ENCODE data around the gene TAS2R3. TPM values are rescaled to one million over a fixed set of nuclear protein-coding genes. Genes with fewer than 3 reads are reported as not detected.

The TAS2R3 gene
- total and polyA plus RNA-seq, 4 donors = 0.47 to 4.1 TPM; not detected in 2

- Histone ChIP-seq H3K27ac (ENCODE audit: low read depth in 1 of 2, low read length in 2 of 2) (no peak overlapping the region), H3K9me3 (ENCODE audit: control insufficient read depth in 4 of 4, low read length in 3 of 4) (no peaks in the 10 kb centered on the region), H3K36me3 (ENCODE audit: control insufficient read depth in 4 of 4, insufficient read depth in 3 of 4, low read depth in 1 of 4, low read length in 3 of 4) (no peaks in the 10 kb centered on the region), H3K9ac (ENCODE audit: low read depth in 1 of 2, low read length in 2 of 2) (no peak overlapping the region), H3K4me1 (ENCODE audit: control insufficient read depth in 4 of 4, insufficient read depth in 4 of 4, low read length in 3 of 4) (no peaks in the 10 kb centered on the region), H3K27me3 (ENCODE audit: control insufficient read depth in 4 of 4, insufficient read depth in 4 of 4, low read length in 3 of 4) (no peaks in the 10 kb centered on the region), H3K4me3 (ENCODE audit: low read depth in 1 of 3, low read length in 3 of 3) (no peak overlapping the region)
- TF ChIP-seq FOXA2 (IDR thresholded peaks at IDR 0.05) = no peak
- no peak for TF ChIP-seq HNF4A (conservative IDR thresholded peaks at IDR 0.05)
- no peak for TF ChIP-seq NR2F2 (IDR thresholded peaks at IDR 0.05)
- TF ChIP-seq FOXA1 (IDR thresholded peaks at IDR 0.05) = no peak
- 58% methylated on average over 4 of the region's 4 CpGs for WGBS
- DNase-seq (ENCODE audit: low spot score) = no peak
These were observed 48.9 kb upstream of the TAS2R3 start for GRCh38 chr7:141715018-141715417.

- DNase-seq (ENCODE audit: low spot score) = no peak
- no peak overlapping the region for H3K27ac ChIP-seq (ENCODE audit: low read depth in 1 of 2, low read length in 2 of 2)
- H3K4me1 ChIP-seq (ENCODE audit: control insufficient read depth in 4 of 4, insufficient read depth in 4 of 4, low read length in 3 of 4) = no peaks in the 10 kb centered on the region
- no peaks in the 10 kb centered on the region for H3K36me3 ChIP-seq (ENCODE audit: control insufficient read depth in 4 of 4, insufficient read depth in 3 of 4, low read depth in 1 of 4, low read length in 3 of 4)
- no peaks in the 10 kb centered on the region for H3K9me3 ChIP-seq (ENCODE audit: control insufficient read depth in 4 of 4, low read length in 3 of 4)
- WGBS = 86% methylated on average over 6 of the region's 6 CpGs
- no peak overlapping the region for H3K4me3 ChIP-seq (ENCODE audit: low read depth in 1 of 3, low read length in 3 of 3)
- no peaks in the 10 kb centered on the region for H3K27me3 ChIP-seq (ENCODE audit: control insufficient read depth in 4 of 4, insufficient read depth in 4 of 4, low read length in 3 of 4)
- no peak for TF ChIP-seq HNF4G (IDR thresholded peaks at IDR 0.05)
- no peak overlapping the region for H3K9ac ChIP-seq (ENCODE audit: low read depth in 1 of 2, low read length in 2 of 2)
These were observed 47.9 kb upstream of the TAS2R3 start for GRCh38 chr7:141715794-141716689.

DNA sequence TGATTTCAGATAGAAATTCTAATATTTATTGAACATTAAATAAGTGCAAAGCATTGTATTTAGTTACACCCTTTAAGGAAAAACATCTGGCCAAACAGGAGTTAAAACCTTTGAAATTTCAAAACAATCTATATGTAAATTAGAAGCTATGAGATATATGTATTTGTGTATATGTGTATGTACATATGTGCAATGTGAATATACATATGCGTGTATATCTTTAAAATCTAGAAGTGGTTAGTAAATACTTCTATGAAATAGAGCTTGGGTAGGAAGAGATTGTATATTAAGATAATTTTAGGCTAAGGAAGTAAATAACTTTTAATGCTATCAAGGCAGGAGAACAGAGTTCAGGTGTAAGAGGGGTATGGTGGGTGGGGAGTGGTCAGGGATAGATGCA lies 46.4 kb upstream of the TAS2R3 start:
- TF ChIP-seq REST (IDR thresholded peaks at IDR 0.05) (no peak), RAD21 (IDR thresholded peaks at IDR 0.05) (no peak), NR2F2 (IDR thresholded peaks at IDR 0.05) (no peak), JUND (IDR thresholded peaks at IDR 0.05) (no peak)
- TF ChIP-seq, protein P1, sequence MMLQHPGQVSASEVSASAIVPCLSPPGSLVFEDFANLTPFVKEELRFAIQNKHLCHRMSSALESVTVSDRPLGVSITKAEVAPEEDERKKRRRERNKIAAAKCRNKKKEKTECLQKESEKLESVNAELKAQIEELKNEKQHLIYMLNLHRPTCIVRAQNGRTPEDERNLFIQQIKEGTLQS (IDR thresholded peaks at IDR 0.05) = no peak
- H3K9ac ChIP-seq (ENCODE audit: low read depth in 1 of 2, low read length in 2 of 2) = no peak overlapping the region
- 99% methylated on average over 1 of the region's 1 CpG for WGBS
- no peaks in the 10 kb centered on the region for H3K36me3 ChIP-seq (ENCODE audit: control insufficient read depth in 4 of 4, insufficient read depth in 3 of 4, low read depth in 1 of 4, low read length in 3 of 4)
- no peak overlapping the region for H3K27ac ChIP-seq (ENCODE audit: low read depth in 1 of 2, low read length in 2 of 2)
- H3K9me3 ChIP-seq (ENCODE audit: control insufficient read depth in 4 of 4, low read length in 3 of 4) = no peaks in the 10 kb centered on the region
- H3K27me3 ChIP-seq (ENCODE audit: control insufficient read depth in 4 of 4, insufficient read depth in 4 of 4, low read length in 3 of 4) = no peaks in the 10 kb centered on the region
- H3K4me1 ChIP-seq (ENCODE audit: control insufficient read depth in 4 of 4, insufficient read depth in 4 of 4, low read length in 3 of 4) = no peaks in the 10 kb centered on the region
- DNase-seq (ENCODE audit: low spot score) = no peak
- H3K4me3 ChIP-seq (ENCODE audit: low read depth in 1 of 3, low read length in 3 of 3) = no peak overlapping the region

- no peaks in the 10 kb centered on the region for H3K9me3 ChIP-seq (ENCODE audit: control insufficient read depth in 4 of 4, low read length in 3 of 4)
- H3K27ac ChIP-seq (ENCODE audit: low read depth in 1 of 2, low read length in 2 of 2) = no peak overlapping the region
- no peaks in the 10 kb centered on the region for H3K4me1 ChIP-seq (ENCODE audit: control insufficient read depth in 4 of 4, insufficient read depth in 4 of 4, low read length in 3 of 4)
- no peaks in the 10 kb centered on the region for H3K36me3 ChIP-seq (ENCODE audit: control insufficient read depth in 4 of 4, insufficient read depth in 3 of 4, low read depth in 1 of 4, low read length in 3 of 4)
- no peak overlapping the region for H3K4me3 ChIP-seq (ENCODE audit: low read depth in 1 of 3, low read length in 3 of 3)
- H3K27me3 ChIP-seq (ENCODE audit: control insufficient read depth in 4 of 4, insufficient read depth in 4 of 4, low read length in 3 of 4) = no peaks in the 10 kb centered on the region
- 61% methylated on average over 2 of the region's 2 CpGs for WGBS
- no peak overlapping the region for H3K9ac ChIP-seq (ENCODE audit: low read depth in 1 of 2, low read length in 2 of 2)
- DNase-seq (ENCODE audit: low spot score) = no peak
- TF ChIP-seq JUND (IDR thresholded peaks at IDR 0.05) (no peak), NR2F2 (IDR thresholded peaks at IDR 0.05) (no peak), RXRA (IDR thresholded peaks at IDR 0.05) (no peak), GABPA (IDR thresholded peaks at IDR 0.05 in 1 of 2, conservative IDR thresholded peaks at IDR 0.05 in 1 of 2) (no peak), ZBTB33 (IDR thresholded peaks at IDR 0.05) (no peak), SP1 (IDR thresholded peaks at IDR 0.05) (no peak), TAF1 (conservative IDR thresholded peaks at IDR 0.05) (no peak), RAD21 (IDR thresholded peaks at IDR 0.05) (no peak), FOXA1 (IDR thresholded peaks at IDR 0.05) (no peak), EGR1 (IDR thresholded peaks at IDR 0.05; ENCODE audit: low read depth in 2 of 2) (no peak), HNF4G (IDR thresholded peaks at IDR 0.05) (no peak)
- TF ChIP-seq, protein P2, sequence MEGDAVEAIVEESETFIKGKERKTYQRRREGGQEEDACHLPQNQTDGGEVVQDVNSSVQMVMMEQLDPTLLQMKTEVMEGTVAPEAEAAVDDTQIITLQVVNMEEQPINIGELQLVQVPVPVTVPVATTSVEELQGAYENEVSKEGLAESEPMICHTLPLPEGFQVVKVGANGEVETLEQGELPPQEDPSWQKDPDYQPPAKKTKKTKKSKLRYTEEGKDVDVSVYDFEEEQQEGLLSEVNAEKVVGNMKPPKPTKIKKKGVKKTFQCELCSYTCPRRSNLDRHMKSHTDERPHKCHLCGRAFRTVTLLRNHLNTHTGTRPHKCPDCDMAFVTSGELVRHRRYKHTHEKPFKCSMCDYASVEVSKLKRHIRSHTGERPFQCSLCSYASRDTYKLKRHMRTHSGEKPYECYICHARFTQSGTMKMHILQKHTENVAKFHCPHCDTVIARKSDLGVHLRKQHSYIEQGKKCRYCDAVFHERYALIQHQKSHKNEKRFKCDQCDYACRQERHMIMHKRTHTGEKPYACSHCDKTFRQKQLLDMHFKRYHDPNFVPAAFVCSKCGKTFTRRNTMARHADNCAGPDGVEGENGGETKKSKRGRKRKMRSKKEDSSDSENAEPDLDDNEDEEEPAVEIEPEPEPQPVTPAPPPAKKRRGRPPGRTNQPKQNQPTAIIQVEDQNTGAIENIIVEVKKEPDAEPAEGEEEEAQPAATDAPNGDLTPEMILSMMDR (IDR thresholded peaks at IDR 0.05; ENCODE audit: low read depth, low read length, missing input control) = no peak
These were observed 41.4 kb upstream of the TAS2R3 start for GRCh38 chr7:141722529-141722928.
